Middle frontal gyrus (tissue), 1 donor: ENCODE data around the gene MRPL49.
A peak's percentile ranks its signal among the peaks of the same experiment; 100 is the strongest.

ENCODE experiments used
- DNase-seq: peaks from one replicate; pipeline ENCODE4 v3.0.0-alpha.2; 2015; ENCODE audit warnings: low spot score; ENCODE audit errors: extremely low spot score

Gene MRPL49

DNA sequence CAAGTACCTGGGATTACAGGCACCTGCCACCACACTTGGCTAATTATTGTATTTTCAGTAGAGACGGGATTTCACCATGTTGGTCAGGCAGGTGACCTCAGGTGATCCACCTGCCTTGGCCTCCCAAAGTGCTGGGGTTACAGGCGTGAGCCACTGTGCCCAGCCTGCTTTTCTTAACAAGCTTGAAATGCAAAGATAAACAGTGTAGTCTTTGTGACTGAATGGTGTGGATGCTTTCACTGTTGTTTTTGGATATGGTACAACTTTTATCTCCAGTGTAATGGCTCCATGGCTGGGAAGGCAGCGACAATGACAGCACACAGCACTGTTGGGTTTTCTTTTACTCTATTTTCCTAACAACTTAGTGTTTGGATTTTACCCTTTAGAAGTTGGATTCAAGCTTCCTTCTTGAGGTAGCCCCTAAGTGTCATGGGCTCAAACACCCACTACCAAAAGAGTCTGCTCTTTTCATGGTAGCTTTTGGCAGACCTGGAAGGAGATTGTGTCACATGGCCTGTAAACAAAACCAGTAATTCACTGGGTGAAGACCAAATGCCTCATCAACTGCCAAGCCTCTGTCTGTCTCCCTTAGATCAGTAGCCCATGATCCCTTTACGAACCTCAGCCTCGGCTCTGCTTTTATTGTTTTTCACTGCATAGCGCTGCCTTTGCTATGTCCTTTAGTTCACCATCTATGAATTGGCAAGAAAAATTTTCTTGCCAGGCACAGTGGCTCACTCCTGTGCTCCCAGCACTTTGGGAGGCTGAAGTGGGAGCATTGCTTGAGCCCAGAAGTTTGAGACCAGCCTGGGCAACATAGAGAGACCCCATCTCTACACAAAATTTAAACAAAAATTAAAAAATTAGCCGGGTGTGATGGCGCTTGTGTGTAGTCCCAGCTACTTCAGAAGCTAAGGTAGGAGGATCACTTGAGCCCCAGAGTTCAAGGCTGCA is 19.7 kb upstream of the MRPL49 start:
- DNase-seq, result no peak

DNA sequence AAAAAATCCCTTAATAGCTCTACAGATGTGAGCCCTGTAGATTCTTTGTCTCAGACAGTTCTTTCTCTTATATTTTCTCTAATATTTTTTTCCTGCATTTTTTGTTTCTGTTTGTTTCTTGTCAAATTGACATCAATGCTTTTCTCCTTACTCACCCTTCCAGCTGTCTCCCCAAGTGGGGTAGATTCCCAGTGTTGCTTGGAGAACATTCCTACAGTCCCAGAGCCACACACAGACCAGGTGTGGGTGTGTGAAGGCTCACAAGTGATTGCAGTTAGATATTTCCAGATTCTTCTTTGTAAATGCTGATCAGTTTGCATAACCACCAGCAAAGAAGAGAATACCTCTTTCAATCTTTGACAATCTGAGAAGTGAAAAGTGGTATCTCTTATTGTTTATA is 18.6 kb upstream of the MRPL49 start:
- DNase-seq, result no peak

DNA sequence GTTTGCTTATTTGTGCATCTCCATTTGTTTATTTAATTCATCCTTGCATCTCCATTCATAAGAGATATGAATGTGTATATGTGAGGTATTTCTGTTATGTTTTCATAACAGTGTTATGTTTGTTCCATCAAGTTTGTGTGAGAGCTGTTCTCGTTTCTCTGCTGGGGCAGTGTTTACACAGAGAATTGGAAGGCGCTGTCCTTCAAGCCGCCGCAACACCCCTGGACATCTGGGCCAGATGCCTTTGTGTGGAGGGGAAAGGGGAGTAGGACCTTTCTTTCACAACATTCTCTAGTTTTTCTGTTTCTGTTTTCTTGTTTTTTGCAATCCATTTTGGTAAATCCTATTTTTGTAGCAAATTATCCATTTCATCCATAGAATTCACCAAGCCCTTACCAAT is 17.5 kb upstream of the MRPL49 start:
- DNase-seq, result no peak

DNA sequence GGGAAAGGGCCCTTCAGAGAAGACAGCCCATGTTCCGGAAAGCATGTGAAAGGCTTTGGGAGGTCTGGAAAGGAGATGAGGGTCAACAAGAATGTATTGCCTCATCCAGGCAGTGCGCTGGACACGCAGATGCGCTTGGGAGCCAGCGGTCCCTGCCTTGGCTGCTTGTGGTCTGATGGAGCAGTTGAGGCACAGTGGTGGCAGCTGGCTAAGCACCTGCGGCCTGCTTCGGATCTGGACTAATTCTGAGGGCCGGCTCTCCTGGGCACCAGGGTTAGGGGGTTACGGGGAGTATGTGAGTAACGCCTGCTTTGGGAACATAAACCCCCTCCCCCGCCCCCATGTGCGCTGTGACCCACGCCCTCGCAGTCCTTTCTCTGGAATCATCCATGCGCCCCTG is 15.0 kb upstream of the MRPL49 start:
- DNase-seq, result no peak

DNA sequence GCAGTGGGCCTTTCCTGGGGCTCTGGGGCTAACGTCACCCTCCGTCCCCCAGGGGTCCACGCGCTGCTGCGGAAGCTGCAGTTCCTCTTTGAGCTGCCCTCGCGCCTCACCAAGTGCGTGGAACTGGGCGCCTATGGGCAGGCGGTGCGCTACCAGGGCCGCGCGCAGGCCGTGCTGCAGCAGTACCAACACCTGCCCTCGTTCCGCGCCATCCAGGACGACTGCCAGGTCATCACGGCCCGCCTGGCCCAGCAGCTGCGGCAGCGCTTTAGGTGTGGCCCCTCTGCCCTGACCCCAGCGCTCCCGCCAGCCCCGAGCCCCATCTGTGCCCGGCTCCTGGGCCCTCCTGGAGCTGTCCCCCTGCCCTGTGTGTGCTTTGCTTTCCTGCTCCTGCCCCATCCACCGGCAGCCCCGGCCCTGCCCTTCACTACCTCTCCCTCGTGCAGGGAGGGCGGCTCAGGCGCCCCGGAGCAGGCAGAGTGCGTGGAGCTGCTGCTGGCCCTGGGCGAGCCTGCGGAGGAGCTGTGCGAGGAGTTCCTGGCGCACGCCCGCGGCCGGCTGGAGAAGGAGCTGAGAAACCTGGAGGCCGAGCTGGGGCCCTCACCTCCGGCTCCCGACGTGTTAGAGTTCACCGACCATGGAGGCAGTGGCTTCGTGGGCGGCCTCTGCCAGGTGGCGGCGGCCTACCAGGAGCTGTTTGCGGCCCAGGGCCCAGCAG is 14.2 kb upstream of the MRPL49 start:
- DNase-seq, result no peak

DNA sequence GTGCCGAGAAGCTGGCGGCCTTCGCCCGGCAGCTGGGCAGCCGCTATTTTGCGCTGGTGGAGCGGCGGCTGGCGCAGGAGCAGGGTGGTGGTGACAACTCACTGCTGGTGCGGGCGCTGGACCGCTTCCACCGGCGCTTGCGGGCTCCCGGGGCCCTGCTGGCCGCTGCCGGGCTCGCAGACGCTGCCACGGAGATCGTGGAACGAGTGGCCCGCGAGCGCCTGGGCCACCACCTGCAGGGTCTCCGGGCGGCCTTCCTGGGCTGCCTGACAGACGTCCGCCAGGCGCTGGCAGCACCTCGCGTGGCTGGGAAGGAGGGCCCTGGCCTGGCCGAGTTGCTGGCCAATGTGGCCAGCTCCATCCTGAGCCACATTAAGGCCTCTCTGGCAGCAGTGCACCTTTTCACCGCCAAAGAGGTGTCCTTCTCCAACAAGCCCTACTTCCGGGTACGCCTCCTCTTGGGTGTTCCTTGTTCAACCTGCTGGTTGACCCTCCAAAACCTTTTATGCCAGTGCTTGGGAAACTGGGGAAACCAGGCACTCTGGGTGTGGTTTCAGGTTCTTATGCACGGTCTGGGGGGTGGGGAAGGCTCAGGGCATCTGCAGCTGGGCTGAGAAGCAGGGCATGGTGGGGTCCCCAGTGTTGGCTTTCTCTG is 13.5 kb upstream of the MRPL49 start:
- no peak for DNase-seq

DNA sequence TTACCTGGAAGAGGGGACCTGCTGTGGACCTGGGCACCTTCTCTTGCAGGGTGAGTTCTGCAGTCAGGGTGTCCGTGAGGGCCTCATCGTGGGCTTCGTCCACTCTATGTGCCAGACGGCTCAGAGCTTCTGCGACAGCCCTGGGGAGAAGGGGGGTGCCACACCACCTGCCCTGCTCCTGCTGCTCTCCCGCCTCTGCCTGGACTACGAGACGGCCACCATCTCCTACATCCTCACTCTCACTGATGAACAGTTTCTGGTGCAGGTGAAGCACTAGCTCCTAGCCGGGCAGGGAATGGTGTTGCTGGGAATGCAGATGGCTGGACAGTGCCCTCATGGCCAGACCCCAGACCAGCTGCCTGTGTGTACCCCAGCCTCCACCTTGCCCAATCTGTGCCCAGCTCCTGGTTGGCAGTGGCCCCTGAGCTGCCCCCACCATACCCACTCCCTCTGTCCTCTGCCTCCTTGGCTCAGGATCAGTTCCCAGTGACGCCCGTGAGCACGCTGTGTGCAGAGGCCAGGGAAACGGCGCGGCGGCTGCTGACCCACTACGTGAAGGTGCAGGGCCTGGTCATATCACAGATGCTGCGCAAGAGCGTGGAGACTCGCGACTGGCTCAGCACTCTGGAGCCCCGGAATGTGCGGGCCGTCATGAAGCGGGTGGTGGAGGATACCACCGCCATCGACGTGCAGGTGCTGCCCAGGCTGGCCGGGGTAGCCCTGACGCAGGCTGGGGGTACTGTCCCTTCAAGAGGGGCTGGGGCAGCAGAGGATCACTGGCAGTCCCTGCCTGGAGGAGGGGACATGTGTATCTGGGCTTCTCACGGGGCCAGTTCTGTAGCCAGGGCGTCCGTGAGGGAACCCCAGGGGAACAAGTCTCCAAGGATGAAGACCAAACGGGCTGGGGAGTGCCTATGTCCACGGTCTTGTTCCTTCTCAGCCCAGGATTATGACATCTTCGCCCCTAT is 12.6 kb upstream of the MRPL49 start:
- DNase-seq, result no peak

DNA sequence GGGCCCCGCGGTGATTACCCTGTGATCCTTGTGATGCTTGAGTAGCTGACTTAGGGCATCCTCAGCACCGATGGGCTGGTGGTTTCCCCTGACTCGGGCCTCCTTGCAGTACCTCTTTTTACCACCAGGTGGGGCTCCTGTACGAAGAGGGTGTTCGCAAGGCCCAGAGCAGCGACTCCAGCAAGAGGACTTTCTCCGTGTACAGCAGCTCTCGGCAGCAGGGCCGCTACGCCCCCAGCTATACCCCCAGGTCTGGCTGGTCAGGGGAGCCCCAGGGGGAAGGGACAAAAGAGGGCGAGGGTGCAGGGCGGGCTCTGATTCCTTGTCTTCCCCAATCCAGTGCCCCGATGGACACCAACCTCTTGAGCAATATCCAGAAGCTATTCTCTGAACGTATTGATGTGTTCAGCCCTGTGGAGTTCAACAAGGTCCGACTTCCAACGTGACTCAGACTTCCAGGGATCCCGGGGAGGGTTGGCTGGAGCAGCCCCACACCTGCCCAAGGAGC is 11.7 kb upstream of the MRPL49 start:
- peak; percentile 81 for DNase-seq

DNA sequence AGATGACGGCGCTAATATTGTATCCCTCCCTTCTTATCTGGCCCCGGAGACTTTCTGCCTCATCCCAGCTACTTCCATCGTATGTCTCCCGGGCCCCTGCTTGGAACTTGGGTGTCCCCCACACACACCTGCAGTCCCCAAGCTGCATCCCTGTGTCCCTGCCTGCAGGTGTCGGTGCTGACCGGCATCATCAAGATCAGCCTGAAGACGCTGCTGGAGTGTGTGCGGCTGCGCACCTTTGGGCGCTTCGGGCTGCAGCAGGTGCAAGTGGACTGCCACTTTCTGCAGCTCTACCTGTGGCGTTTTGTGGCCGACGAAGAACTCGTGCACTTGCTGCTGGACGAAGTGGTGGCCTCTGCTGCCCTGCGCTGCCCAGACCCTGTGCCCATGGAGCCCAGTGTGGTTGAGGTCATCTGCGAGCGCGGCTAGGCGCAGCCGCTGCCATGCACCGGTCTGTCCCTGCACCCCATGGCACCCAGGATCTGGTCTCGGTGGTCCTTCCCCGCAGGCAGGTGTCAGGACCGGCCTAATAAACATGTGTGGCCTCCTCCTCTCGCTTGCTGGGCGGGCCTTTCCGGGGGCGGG is 10.9 kb upstream of the MRPL49 start:
- DNase-seq, result no peak

DNA sequence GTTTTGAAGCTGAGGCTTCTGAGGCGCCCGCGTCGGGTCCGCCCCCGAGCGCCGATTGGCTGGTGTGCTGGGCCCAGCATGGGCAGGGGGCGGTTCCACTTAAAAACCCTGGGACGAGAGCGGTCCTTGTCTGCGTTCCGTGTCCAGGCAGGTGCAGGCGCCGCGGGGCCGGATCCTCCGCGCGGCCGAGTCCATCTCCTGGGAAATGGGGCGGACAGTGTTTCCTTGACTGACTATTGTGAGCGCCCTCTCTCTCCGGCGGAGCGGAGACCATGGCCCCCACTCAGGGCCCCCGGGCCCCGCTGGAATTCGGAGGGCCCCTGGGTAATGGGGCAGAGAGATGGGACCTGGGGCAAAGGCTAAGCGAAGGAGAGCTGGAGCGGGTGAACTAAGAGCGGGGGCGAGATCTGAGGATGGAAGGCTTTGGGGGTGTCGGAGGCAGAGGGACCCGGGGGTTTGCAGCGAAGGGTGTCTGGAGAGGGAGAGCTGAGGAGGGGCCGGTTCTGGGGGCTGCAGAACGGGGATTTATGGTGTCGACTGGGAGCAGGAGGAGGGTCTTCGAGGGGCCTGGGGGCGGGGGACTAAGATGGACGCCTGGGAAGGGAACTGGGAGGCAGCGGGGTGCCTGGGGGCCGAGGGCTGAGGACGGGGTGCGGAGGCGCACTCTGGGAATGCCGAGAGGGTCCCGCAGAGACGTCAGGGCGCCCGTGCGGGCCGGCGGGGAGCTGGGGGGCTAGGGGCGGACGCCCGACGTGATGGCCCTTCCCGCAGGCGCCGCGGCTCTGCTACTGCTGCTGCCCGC is 10.2 kb upstream of the MRPL49 start, which contains the start of gene TM7SF2:
TM7SF2 (plus strand) TSS at position 129 of the 802 bp plus-strand sequence; CDS start at position 273, 144 bp downstream.
- peak; percentile 96 for DNase-seq

DNA sequence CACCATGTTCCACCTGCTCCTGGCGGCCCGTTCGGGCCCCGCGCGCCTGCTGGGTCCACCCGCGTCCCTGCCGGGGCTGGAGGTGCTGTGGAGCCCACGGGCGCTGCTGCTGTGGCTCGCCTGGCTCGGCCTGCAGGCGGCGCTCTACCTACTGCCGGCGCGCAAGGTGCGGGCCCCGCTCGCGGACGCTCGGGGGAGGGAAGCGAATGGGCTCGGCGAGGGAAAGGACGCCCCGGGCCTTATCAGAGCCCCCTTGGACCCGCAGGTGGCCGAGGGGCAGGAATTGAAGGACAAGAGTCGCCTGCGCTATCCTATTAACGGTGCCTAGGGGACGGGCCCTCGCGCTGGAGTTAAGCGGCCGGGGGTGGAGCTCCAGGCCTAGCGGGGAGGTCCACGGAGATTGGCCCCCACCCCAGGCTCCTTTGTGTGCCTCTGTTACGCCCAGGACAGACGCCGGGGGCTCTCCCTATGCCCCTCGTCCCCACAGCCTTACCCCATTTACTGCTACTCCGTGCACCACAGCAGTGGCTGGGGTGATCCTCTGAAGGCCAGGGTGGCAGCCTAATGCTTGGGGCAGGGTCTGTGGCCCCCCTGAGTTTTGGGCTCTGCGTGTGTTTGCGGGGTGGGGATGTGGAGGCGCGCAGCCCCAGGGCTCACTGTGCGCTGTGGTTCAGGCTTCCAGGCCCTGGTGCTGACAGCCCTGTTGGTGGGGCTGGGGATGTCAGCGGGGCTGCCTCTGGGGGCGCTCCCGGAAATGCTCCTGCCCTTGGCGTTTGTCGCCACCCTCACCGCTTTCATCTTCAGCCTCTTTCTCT is 9.4 kb upstream of the MRPL49 start:
- DNase-seq, result no peak

DNA sequence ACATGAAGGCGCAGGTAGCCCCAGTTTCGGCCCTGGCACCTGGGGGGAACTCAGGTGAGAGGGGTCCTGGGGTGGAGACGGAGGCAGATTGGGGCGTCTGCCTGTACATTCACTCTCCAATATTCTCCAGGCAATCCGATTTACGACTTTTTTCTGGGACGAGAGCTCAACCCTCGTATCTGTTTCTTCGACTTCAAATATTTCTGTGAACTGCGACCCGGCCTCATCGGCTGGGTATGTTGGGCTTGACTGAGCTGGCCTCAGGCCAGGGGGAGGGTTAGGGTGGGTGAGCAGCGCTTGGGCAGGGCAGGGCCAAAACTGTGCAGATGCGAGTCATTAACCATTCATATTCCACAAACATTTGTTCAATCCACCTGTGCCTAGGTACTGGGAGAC is 8.8 kb upstream of the MRPL49 start:
- no peak for DNase-seq

DNA sequence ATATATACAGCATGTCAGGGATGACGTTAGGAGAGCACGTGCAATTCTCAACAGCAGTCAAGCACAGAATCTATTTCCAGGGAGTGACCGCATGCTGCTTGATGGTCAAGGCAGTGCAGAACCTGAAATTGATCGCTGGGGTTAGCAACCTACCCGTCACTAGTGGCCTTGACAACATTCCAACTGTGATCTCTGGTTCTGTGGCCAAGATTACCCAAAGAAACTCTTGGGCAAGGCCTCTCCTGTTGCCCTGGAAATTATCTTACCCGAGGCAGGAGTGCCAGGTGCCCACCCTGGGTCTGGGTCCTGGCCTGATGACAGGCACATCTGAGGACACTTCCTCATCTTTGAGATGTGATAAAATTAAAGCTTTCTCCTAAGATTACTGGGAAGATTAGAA is 8.3 kb upstream of the MRPL49 start:
- no peak for DNase-seq

DNA sequence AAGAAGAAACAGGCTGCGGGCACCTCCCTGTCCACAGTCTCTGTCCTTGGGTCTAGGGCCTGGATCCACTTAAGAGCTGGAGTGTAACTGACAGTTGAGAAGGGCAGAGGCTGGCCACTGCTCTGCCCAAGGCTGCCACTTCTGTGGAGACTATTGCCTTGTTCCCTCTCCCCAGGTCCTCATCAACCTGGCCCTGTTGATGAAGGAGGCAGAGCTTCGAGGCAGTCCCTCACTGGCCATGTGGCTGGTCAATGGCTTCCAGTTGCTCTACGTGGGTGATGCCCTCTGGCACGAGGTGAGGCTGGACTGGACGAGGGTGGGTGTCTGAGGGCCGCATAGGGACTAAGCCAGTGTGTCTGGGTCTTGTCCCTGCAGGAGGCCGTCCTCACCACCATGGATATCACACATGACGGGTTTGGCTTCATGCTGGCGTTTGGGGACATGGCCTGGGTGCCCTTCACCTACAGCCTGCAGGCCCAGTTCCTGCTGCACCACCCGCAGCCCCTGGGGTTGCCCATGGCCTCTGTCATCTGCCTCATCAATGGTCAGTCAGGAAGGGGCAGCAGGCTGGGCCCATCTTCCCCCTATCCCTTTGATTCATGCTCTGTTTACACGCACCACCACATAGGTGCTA is 7.5 kb upstream of the MRPL49 start:
- no peak for DNase-seq

DNA sequence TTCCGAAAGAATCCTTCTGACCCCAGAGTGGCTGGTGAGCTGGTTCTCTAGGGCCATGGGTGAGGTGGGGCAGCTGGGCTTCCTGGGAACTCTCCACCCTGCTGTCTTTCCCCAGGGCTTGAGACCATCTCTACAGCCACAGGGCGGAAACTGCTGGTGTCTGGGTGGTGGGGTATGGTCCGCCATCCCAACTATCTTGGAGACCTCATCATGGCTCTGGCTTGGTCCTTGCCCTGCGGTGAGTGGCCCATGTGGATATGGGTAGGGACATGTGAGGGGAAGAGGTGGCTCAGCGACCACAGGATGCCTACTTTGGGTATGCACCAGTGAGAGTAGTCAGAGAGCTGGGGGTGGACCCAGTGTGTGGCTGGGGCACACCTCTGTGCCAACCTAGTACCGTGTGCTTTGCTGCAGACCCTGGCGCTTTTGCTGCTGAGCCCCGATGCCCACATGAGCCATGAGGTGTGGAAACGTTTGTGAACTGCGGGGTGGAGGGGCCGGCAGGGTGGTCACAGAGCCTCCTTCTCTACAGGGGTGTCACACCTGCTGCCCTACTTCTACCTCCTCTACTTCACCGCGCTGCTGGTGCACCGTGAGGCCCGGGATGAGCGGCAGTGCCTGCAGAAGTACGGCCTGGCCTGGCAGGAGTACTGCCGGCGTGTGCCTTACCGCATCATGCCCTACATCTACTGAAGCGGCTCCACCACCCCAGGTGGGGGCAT is 6.6 kb upstream of the MRPL49 start:
- no peak for DNase-seq

DNA sequence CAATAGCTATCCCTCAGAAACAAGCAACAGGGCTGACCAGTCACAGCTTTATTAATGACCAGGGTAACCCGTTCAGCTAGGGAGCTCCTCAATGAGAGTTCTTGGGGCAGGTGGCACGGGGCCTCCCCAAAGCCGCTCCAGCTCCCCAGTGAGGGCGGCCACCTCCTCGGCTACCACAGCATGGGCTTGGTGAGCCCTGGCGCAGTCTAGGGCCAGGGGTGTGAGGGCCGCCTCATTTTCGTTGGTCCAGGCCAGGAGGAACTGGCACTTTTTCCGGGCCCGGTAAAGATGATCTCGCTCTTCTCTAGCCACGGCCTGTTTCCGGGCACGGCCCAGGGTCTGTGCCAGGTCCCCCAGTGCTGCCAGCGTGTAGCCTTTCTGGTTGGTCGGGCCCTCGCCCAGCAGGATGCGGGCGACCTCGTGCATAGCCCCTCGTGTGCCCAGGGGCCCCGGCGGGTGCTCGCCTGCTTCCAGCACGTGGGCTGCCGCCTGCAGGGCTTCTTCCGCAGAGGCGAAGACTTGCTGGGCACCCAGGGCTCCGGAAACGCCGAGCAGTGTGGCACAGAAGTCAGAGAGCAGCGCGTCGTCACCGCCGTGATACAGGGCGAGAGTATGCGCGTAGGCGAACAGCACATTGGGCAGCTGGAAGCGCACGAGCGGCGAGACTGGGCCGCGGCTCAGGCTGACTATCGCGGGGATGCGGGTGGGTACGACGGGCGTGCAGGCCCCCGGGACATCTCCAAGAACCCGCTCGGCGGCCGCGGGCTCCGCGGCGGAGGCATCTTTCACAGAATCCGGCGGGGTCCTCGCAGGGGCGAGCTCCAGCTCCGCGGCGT is 5.5 kb upstream of the MRPL49 start:
- DNase-seq, result no peak
